ENCODE measurements around the gene USP25. TPM values are rescaled to one million over a fixed set of nuclear protein-coding genes. Genes with fewer than 3 reads are reported as not detected.

The USP25 gene
- total and polyA plus RNA-seq, 9 of the 15 experiments (the other 6 are each of a cell fraction or from before 2014, with no cell fraction given) = 7.8 to 44.9 (median 31.4) TPM

DNA sequence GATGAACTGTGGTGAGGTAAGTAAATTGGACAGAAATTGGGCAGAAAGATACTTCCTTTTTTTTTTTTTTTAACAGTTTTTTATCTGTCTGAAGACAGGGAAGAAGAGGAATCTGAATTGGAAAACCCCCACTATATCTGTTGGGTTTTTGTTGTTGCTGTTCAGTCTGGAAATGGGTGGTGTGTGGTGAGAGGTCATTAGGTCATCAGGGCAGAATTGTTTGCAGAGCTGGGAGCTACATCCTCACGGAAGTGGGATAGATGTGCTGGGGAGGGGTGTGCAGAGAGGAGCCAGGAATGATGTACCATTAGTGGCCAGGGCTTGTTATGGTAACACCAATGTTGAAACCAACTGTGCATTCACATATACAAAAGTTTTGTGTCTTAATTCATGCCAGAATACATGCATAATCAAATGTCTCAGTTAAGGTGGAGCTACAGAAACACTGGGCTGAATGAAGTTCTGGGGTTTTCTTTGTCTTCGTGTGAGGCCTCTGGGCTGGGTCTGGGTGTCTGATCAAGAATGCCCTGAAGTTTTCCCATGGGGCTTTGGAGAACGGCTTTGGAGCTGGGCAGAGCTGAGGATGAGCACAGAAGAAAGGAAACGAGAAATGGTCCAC is 12.4 kb downstream of the USP25 start (continued):
- TF ChIP-seq, protein P1, sequence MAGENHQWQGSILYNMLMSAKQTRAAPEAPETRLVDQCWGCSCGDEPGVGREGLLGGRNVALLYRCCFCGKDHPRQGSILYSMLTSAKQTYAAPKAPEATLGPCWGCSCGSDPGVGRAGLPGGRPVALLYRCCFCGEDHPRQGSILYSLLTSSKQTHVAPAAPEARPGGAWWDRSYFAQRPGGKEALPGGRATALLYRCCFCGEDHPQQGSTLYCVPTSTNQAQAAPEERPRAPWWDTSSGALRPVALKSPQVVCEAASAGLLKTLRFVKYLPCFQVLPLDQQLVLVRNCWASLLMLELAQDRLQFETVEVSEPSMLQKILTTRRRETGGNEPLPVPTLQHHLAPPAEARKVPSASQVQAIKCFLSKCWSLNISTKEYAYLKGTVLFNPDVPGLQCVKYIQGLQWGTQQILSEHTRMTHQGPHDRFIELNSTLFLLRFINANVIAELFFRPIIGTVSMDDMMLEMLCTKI (IDR thresholded peaks at IDR 0.05; ENCODE audit: partially characterized antibody) = no peak
- TF ChIP-seq NCOR1 (IDR thresholded peaks at IDR 0.05) = peak; percentile 62
- no peak for TF ChIP-seq RAD21 (CRISPR knock-in tag; conservative IDR thresholded peaks at IDR 0.05 in 1 of 2, IDR thresholded peaks at IDR 0.05 in 1 of 2)
- no peak for TF ChIP-seq SRSF7 (optimal IDR thresholded peaks at IDR 0.05; ENCODE audit: low read depth, low read length)
- no peak for TF ChIP-seq SIN3A (IDR thresholded peaks at IDR 0.05; ENCODE audit: borderline replicate concordance in 2 of 2, control insufficient read depth in 1 of 2, low read depth in 2 of 2, low read length in 2 of 2)
- no peak for TF ChIP-seq HNRNPH1 (optimal IDR thresholded peaks at IDR 0.05; ENCODE audit: low read depth, low read length)
- TF ChIP-seq ZNF175 (CRISPR knock-in tag; IDR thresholded peaks at IDR 0.05; ENCODE audit: low read depth) = no peak
- TF ChIP-seq TFAM (CRISPR knock-in tag; conservative IDR thresholded peaks at IDR 0.05) = no peak
- no peak for TF ChIP-seq HDGF (IDR thresholded peaks at IDR 0.05)
- TF ChIP-seq ADNP (tag; IDR thresholded peaks at IDR 0.05) = no peak
- peak; percentile 10; the same call in 1 of the 2 replicates for TF ChIP-seq ZNF766 (CRISPR knock-in tag; conservative IDR thresholded peaks at IDR 0.05)
- TF ChIP-seq, protein P2, sequence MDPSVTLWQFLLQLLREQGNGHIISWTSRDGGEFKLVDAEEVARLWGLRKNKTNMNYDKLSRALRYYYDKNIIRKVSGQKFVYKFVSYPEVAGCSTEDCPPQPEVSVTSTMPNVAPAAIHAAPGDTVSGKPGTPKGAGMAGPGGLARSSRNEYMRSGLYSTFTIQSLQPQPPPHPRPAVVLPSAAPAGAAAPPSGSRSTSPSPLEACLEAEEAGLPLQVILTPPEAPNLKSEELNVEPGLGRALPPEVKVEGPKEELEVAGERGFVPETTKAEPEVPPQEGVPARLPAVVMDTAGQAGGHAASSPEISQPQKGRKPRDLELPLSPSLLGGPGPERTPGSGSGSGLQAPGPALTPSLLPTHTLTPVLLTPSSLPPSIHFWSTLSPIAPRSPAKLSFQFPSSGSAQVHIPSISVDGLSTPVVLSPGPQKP (CRISPR knock-in tag; IDR thresholded peaks at IDR 0.05) = no peak
- TF ChIP-seq CHD1 (IDR thresholded peaks at IDR 0.05; ENCODE audit: low read length) = no peak
- TF ChIP-seq ZFP36 (IDR thresholded peaks at IDR 0.05; ENCODE audit: low read depth, low read length, partially characterized antibody) = no peak
- TF ChIP-seq L3MBTL2 (IDR thresholded peaks at IDR 0.05) = no peak
- TF ChIP-seq, protein P3, sequence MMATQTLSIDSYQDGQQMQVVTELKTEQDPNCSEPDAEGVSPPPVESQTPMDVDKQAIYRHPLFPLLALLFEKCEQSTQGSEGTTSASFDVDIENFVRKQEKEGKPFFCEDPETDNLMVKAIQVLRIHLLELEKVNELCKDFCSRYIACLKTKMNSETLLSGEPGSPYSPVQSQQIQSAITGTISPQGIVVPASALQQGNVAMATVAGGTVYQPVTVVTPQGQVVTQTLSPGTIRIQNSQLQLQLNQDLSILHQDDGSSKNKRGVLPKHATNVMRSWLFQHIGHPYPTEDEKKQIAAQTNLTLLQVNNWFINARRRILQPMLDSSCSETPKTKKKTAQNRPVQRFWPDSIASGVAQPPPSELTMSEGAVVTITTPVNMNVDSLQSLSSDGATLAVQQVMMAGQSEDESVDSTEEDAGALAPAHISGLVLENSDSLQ (IDR thresholded peaks at IDR 0.05) = no peak
- TF ChIP-seq ZNF778 (CRISPR knock-in tag; IDR thresholded peaks at IDR 0.05) = no peak
- no peak for TF ChIP-seq DNMT1 (IDR thresholded peaks at IDR 0.05)
- TF ChIP-seq RNF2 (IDR thresholded peaks at IDR 0.05) = no peak
- TF ChIP-seq NCOA6 (IDR thresholded peaks at IDR 0.05) = no peak
- TF ChIP-seq ELF4 (CRISPR knock-in tag; IDR thresholded peaks at IDR 0.05) = no peak
- TF ChIP-seq ZBTB1 (CRISPR knock-in tag; IDR thresholded peaks at IDR 0.05; ENCODE audit: borderline replicate concordance, low read depth) = no peak
- no peak for TF ChIP-seq RBBP5 (IDR thresholded peaks at IDR 0.05; ENCODE audit: borderline replicate concordance, insufficient read depth, low read length, poor library complexity, severe bottlenecking)
- TF ChIP-seq ZNF143 (CRISPR knock-in tag; IDR thresholded peaks at IDR 0.05) = no peak
- TF ChIP-seq PURB (CRISPR knock-in tag; IDR thresholded peaks at IDR 0.05; ENCODE audit: low read depth) = no peak
- TF ChIP-seq ARID1B (IDR thresholded peaks at IDR 0.05) = peak; percentile 74
